GM18861 (cell line): ENCODE data around the gene MVB12B.
"Not testable (repeated sequence)": the region's sequence is repeated elsewhere in the genome, so short reads cannot be mapped to it uniquely, and the experiment has no call there.

Source experiments
- ATAC-seq: cut with Tn5 transposase; IDR thresholded peaks from one replicate; pipeline ENCODE4 v1.9.1; 2021; ENCODE audit not compliant: unreplicated experiment

The MVB12B gene

GRCh38 chr9:126551812-126552211 is 225.2 kb downstream of the MVB12B start:
- no peak for ATAC-seq

DNA sequence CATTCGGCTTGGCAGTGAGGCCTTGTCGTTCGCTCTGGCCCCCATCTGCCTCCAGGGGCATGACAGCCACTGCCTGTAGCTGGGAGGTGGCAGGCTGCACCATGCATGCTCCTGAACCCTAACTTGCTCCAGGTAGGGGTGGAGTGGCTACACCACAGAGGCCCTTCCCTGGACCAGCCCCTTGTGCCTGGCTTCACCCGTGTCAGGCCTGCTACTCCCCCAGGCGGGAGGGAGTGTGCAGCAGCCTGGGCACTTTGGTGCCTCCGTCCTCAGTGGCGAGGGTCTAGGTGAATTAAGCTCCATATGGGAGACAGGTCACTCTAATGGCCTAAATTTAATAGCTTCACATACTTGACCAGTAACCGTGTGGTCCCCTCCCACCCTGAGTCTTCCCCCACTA is 227.7 kb downstream of the MVB12B start:
- ATAC-seq = no peak

DNA sequence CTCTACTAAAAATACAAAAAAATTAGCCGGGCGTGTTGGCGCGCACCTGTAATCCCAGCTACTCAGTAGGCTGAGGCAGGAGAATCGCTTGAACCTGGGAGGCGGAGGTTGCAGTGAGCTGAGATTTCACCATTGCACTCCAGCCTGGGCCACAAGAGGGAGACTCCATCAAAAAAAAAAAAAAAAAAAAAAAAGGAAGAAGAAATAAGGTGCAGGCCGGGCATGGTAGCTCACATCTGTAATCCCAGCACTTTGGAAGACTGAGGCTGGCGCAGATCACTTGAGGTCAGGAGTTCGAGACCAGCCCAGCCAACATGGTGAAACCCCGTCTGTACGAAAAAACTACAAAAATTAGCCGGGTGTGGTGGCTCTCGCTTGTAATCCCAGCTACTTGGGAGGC is 228.8 kb downstream of the MVB12B start:
- ATAC-seq = not testable (repeated sequence)
